SH-SY5Y (cell line): ENCODE results near the gene COLEC11.

Experiments
- GATA2 ChIP-seq: IDR thresholded peaks from 2 replicates; pipeline ENCODE4 v1.6.1; 2011; ENCODE audit warnings: mild to moderate bottlenecking, low read depth, low read length
- GATA3 ChIP-seq: IDR thresholded peaks from 2 replicates; pipeline ENCODE4 v1.6.1; 2011; ENCODE audit warnings: low read depth, mild to moderate bottlenecking, low read length, moderate library complexity

- TF ChIP-seq GATA2 (no peak), GATA3 (peak; percentile 69)
Measured at GRCh38 chr2:3618367-3618766, 23.5 kb downstream of the COLEC11 start.
